HG03378 (cell line): ENCODE data around the gene VEPH1.
A peak's percentile ranks its signal among the peaks of the same experiment; 100 is the strongest.

Source experiments
- ATAC-seq: cut with Tn5 transposase; IDR thresholded peaks from one replicate; pipeline ENCODE4 v1.9.1; 2021; ENCODE audit warnings: mild to moderate bottlenecking, moderate library complexity; ENCODE audit not compliant: unreplicated experiment

Gene VEPH1

GRCh38 chr3:157502916-157503595 lies at the start of gene VEPH1:
Gene VEPH1 (minus strand): TSS chr3:157503416. CDS start chr3:157495349, 8,067 bp downstream.
- no peak for ATAC-seq

GRCh38 chr3:157551961-157552360 lies 48.7 kb upstream of the VEPH1 start:
- no peak for ATAC-seq

- ATAC-seq = no peak
Observed at GRCh38 chr3:157549498-157549897, 46.3 kb upstream of the VEPH1 start.

GRCh38 chr3:157544501-157545130 lies 41.4 kb upstream of the VEPH1 start:
- no peak for ATAC-seq

GRCh38 chr3:157543501-157544035 lies 40.4 kb upstream of the VEPH1 start:
- no peak for ATAC-seq

- no peak for ATAC-seq
Observed at GRCh38 chr3:157542711-157543500, 39.7 kb upstream of the VEPH1 start.

- no peak for ATAC-seq
Observed at GRCh38 chr3:157541506-157542236, 38.5 kb upstream of the VEPH1 start.

- ATAC-seq = no peak
Observed at GRCh38 chr3:157540656-157541055, 37.4 kb upstream of the VEPH1 start.

- no peak for ATAC-seq
Observed at GRCh38 chr3:157535667-157536066, 32.5 kb upstream of the VEPH1 start.

GRCh38 chr3:157534725-157535161 lies 31.5 kb upstream of the VEPH1 start:
- no peak for ATAC-seq

GRCh38 chr3:157533298-157534070 lies 30.3 kb upstream of the VEPH1 start:
- ATAC-seq = no peak

GRCh38 chr3:157532529-157533297 lies 29.5 kb upstream of the VEPH1 start:
- peak; percentile 85 for ATAC-seq

GRCh38 chr3:157531771-157532170 lies 28.6 kb upstream of the VEPH1 start:
- no peak for ATAC-seq

GRCh38 chr3:157531301-157531660 lies 28.1 kb upstream of the VEPH1 start:
- no peak for ATAC-seq

GRCh38 chr3:157530637-157531300 lies 27.6 kb upstream of the VEPH1 start:
- no peak for ATAC-seq

GRCh38 chr3:157529751-157530150 lies 26.5 kb upstream of the VEPH1 start:
- ATAC-seq = no peak

GRCh38 chr3:157529085-157529484 lies 25.9 kb upstream of the VEPH1 start:
- ATAC-seq = no peak

- no peak for ATAC-seq
Observed at GRCh38 chr3:157527131-157527881, 24.1 kb upstream of the VEPH1 start.
